Thyroid gland (tissue), 4 donors: ENCODE results near the gene JUP. TPM values are rescaled to one million over a fixed set of nuclear protein-coding genes. Genes with fewer than 3 reads are reported as not detected.
A peak's percentile ranks its signal among the peaks of the same experiment; 100 is the strongest.

ENCODE experiments used
- DNase-seq, 2 donors: peaks; one replicate each; pipeline ENCODE4 v3.0.0-alpha.2; 2019
- H3K27ac ChIP-seq, 3 donors: fragments of 200-600 bp; sonication (generic); 1 replicate in 2 of 3; 2 replicates in 1 of 3; pipeline ENCODE4 v1.5.1; 2016 to 2019; ENCODE audit warnings: mild to moderate bottlenecking in 1 of 3, moderate library complexity in 1 of 3
- H3K27me3 ChIP-seq: fragments of 200-600 bp; sonication (generic); one replicate; pipeline ENCODE4 v1.5.1; 2019
- H3K36me3 ChIP-seq, 2 donors: fragments of 200-600 bp; sonication (generic); one replicate each; pipeline ENCODE4 v1.5.1; 2016 to 2019
- H3K4me1 ChIP-seq, 2 donors: fragments of 200-600 bp; sonication (generic); one replicate each; pipeline ENCODE4 v1.5.1; 2017 to 2019
- H3K4me3 ChIP-seq, 3 donors: fragments of 200-600 bp; sonication (generic); replicated peaks in 1 of 3; 1 replicate in 2 of 3; 2 replicates in 1 of 3; pipeline ENCODE4 v1.5.1; 2016; ENCODE audit warnings: mild to moderate bottlenecking in 1 of 3
- H3K9me3 ChIP-seq: fragments of 200-600 bp; sonication (generic); one replicate; pipeline ENCODE4 v1.5.1; 2017
- CTCF ChIP-seq, 6 experiments: fragments of 200-600 bp in 3 of 6; fragments of 450-650 bp in 3 of 6; sonication (generic) in 3 of 6; IDR thresholded peaks; one replicate each; pipeline ENCODE4 v1.5.1; 2016 to 2019; ENCODE audit warnings: antibody characterized with exemption in 6 of 6, mild to moderate bottlenecking in 2 of 6, inconsistent platforms in 1 of 6, moderate library complexity in 1 of 6
- POLR2A ChIP-seq, 2 donors: fragments of 450-650 bp; IDR thresholded peaks; one replicate each; pipeline ENCODE4 v1.6.1; 2017; ENCODE audit warnings: antibody characterized with exemption in 2 of 2, mild to moderate bottlenecking in 2 of 2, moderate library complexity in 1 of 2
- WGBS, 2 donors: methylation state at CpG; one replicate each; pipeline ENCODE4 v1.1.5; 2017; 5-methylcytosine and 5-hydroxymethylcytosine counted together
- intact Hi-C: fragments of 100-400 bp; cut with DNase I; formaldehyde crosslinking; loops from one replicate; pipeline ENCODE4 v1.15.1; 2023
- total RNA-seq, 4 donors: library from RNA; depleted of rRNA; stranded (reverse); fragments of >200 nt; gene quantifications; one replicate each; pipeline ENCODE4 v1.2.3, GENCODE V29; 2016

JUP gene
- total RNA-seq, 4 donors from 2014 or later: 127 to 356 (median 250) TPM

GRCh38 chr17:41772586-41773189, 13.8 kb downstream of the JUP start:
- no peak for DNase-seq
- Histone ChIP-seq H3K4me3 (no peak overlapping the region), H3K4me1 (peaks cover 60 to 62% of the 10 kb centered on the region in 2 donors), H3K36me3 (peaks cover 32 to 40% of the 10 kb centered on the region in 2 donors), H3K27me3 (no peaks in the 10 kb centered on the region), H3K27ac (peak overlapping the region; percentile 59 to 98 (median 71)), H3K9me3 (no peaks in the 10 kb centered on the region)
- intact Hi-C loops: no loop called here
- TF ChIP-seq CTCF (IDR thresholded peaks at IDR 0.05): no peak
- TF ChIP-seq POLR2A (IDR thresholded peaks at IDR 0.05): no peak
- WGBS, 2 donors: 69 to 87% methylated on average over 3 to 15 of the region's 19 CpGs

- TF ChIP-seq POLR2A (IDR thresholded peaks at IDR 0.05): no peak
- no peak for TF ChIP-seq CTCF (IDR thresholded peaks at IDR 0.05)
- Histone ChIP-seq H3K27ac (peak overlapping the region; percentile 59 to 98 (median 71)), H3K9me3 (no peaks in the 10 kb centered on the region), H3K4me3 (no peak overlapping the region), H3K27me3 (no peaks in the 10 kb centered on the region), H3K36me3 (peaks cover 37 to 45% of the 10 kb centered on the region in 2 donors), H3K4me1 (peaks cover 55 to 57% of the 10 kb centered on the region in 2 donors)
- 49 to 63% methylated on average over 1 to 4 of the region's 4 CpGs for WGBS, 2 donors
- DNase-seq: peak; percentile 88
- intact Hi-C loops: no loop called here
Observed at GRCh38 chr17:41772218-41772585, 14.3 kb downstream of the JUP start.

- intact Hi-C loops: no loop called here
- 67 to 71% methylated on average over 3 to 10 of the region's 17 CpGs for WGBS, 2 donors
- H3K4me1 ChIP-seq: peaks cover 49 to 51% of the 10 kb centered on the region in 2 donors
- peak overlapping the region; percentile 33 to 98 (median 59) for H3K27ac ChIP-seq
- H3K9me3 ChIP-seq: no peaks in the 10 kb centered on the region
- no peak for DNase-seq
- H3K4me3 ChIP-seq: no peak overlapping the region
- TF ChIP-seq POLR2A (IDR thresholded peaks at IDR 0.05) (no peak), CTCF (IDR thresholded peaks at IDR 0.05) (no peak)
- H3K27me3 ChIP-seq: no peaks in the 10 kb centered on the region
- peaks cover 43 to 50% of the 10 kb centered on the region in 2 donors for H3K36me3 ChIP-seq
Observed at GRCh38 chr17:41771389-41772206, 14.9 kb downstream of the JUP start.

- peaks cover 59 to 66% of the 10 kb centered on the region in 2 donors for H3K36me3 ChIP-seq
- 75 to 81% methylated on average over 2 to 3 of the region's 3 CpGs for WGBS, 2 donors
- no peak for DNase-seq
- TF ChIP-seq CTCF (IDR thresholded peaks at IDR 0.05): no peak
- no peak for TF ChIP-seq POLR2A (IDR thresholded peaks at IDR 0.05)
- no peaks in the 10 kb centered on the region for H3K9me3 ChIP-seq
- no peaks in the 10 kb centered on the region for H3K27me3 ChIP-seq
- no peak overlapping the region for H3K27ac ChIP-seq
- no peak overlapping the region for H3K4me3 ChIP-seq
- H3K4me1 ChIP-seq: peaks cover 33 to 35% of the 10 kb centered on the region in 2 donors
- intact Hi-C loops: no loop called here
Observed at GRCh38 chr17:41769985-41770384, 16.5 kb downstream of the JUP start.

GRCh38 chr17:41769346-41769862, 17.1 kb downstream of the JUP start:
- Histone ChIP-seq H3K4me1 (peaks cover 27 to 29% of the 10 kb centered on the region in 2 donors), H3K27ac (no peak overlapping the region), H3K36me3 (peaks cover 65 to 72% of the 10 kb centered on the region in 2 donors), H3K4me3 (no peak overlapping the region), H3K27me3 (no peaks in the 10 kb centered on the region), H3K9me3 (no peaks in the 10 kb centered on the region)
- TF ChIP-seq CTCF (IDR thresholded peaks at IDR 0.05) (no peak), POLR2A (IDR thresholded peaks at IDR 0.05) (no peak)
- WGBS, 2 donors: 87 to 93% methylated on average over 3 to 13 of the region's 16 CpGs
- intact Hi-C loops: no loop called here
- no peak for DNase-seq
